ENCODE results near the gene NOSIP.
"Not testable (repeated sequence)": the region's sequence is repeated elsewhere in the genome, so short reads cannot be mapped to it uniquely, and the experiment has no call there.

The NOSIP gene, protein sequence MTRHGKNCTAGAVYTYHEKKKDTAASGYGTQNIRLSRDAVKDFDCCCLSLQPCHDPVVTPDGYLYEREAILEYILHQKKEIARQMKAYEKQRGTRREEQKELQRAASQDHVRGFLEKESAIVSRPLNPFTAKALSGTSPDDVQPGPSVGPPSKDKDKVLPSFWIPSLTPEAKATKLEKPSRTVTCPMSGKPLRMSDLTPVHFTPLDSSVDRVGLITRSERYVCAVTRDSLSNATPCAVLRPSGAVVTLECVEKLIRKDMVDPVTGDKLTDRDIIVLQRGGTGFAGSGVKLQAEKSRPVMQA

DNA sequence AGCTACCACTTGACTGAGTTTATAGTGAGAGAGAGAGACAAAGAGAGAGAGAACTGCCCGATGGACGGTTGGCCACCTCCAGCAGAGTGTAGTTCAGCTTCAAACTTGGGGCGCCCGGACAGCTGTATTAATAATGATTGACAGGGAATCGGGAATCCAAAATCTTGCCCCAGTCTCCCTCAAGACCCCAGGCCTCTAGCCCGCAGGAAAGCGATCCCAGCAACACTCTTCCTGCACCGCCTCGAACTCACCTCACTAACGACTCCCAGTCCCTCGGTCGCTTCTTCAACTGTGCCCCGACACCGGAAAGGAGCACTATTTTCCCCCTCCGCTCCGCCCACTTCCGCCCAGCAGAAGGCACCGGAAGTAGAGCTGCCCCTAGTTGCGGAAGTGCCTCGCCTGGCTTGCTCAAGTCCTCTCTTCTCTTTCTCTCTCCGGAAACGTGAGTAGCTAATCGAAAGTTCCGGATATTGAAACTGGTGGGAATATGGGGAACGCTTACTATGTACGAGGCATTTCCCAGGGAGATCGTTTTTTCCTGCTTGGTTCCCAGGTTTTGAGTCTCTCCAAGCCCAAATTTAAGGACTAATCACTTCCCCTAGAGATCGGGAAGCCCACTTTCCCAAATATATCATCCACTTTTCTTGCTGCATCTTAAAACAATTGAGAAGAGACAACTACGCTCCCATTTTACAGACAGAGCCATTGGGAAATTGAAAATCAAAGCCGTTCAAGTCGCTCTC, at the start of gene NOSIP:
Gene NOSIP, minus strand, starts transcription at position 293 of the 743 bp plus-strand sequence. CDS start 19,865 bp downstream, outside the sequence.
- DNase-seq (ENCODE audit: low read depth), result peak; percentile 90

DNA sequence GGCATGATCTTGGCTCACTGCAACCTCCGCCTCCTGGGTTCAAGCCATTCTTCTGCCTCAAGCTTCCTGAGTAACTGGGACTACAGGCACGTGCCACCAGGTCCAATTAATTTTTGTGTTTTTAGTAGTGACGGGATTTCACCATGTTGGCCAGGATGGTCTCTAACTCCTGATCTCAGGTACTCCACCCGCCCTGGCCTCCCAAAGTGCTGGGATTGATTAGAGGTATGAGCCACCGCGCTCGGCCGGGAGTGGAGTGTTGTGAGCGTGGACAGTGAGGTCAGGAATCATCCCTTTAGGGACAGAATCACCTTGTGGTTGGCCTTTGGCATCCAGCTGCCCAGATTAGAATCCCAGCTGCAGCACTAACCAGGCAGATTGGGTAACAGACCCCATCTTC, 49.3 kb upstream of the NOSIP start:
- no peak for DNase-seq (ENCODE audit: low read depth)

DNA sequence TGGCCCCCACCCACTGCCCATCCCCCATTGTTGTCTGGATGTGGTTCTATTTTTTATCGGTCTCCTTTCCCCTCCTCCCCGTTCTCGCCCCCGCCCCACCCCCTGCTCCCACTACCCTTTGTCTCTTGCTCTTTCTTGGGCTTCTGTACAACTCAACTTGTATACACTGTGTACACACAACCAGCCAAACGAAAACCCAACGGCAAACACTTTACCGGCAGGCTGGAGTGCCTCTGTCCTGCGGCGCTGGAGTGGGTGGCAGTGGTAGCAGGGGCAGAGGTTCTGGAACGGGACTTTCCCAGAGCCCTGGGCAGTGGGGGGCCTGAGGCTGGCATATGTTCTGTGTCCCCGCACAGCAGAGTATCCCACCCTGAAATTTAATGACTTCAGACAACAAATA, 45.9 kb upstream of the NOSIP start:
- no peak for DNase-seq (ENCODE audit: low read depth)

DNA sequence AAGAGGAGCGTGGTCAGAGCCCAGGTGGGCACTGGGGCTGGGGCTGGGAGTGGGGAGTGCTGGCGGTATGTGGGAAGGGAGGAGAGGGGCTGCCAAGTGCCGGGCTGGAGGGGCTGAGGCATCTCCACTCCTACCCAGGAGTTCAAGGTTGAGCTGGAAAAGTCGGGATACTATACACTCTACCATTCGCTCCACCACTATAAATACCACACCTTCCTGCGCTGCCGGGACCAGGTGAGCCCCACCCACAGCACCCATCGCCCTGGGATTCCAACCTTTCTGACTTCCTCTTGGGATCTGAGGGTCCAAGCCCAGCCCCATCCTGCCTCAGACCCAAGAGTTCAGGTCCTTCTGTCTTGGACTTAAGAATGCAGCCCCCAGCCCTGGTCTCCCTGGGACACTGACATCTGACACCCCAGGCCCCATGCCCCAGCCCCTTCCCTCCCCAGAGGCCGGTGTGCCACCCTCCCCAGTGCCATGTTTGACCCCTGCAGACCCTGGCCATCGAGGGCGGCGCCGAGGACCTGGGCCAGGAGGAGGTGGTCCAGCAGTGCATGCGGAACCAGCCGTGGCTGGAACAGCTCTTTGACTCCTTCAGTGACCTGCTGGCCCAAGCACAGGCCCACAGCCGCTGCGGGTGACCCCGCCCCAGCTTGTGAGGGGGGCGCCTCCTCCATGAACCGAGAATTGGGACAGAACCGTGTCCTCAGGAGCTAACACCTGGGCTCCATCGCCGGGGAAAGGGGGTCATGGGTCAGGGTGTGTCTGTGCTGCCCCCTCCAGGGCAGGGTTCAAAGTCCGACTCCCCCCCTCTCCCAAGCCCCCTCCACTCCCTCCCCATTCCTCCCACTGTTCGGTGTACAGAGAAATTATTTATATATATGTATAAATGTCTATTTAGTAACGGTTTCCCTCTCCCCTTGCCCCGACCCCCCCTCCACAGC, 44.9 kb upstream of the NOSIP start:
- no peak for DNase-seq (ENCODE audit: low read depth)

DNA sequence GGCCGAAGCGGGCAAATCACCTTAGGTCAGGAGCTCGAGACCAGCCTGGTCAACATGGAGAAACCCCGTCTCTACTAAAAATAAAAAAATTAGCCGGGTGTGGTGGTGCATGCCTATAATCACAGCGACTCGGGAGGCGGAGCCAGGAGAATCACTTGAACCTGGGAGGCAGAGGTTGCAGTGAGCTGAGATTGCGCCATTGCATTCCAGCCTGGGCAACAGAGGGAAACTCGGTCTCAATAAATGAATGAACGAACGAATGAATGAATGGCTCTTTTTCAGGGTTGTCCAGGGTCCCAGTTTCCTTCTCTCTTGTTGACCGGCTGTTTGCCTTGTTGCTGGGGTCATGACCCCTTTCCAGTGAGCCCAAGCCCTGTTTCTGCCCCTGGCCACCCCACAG, 37.5 kb upstream of the NOSIP start:
- not testable (repeated sequence) for DNase-seq (ENCODE audit: low read depth)

DNA sequence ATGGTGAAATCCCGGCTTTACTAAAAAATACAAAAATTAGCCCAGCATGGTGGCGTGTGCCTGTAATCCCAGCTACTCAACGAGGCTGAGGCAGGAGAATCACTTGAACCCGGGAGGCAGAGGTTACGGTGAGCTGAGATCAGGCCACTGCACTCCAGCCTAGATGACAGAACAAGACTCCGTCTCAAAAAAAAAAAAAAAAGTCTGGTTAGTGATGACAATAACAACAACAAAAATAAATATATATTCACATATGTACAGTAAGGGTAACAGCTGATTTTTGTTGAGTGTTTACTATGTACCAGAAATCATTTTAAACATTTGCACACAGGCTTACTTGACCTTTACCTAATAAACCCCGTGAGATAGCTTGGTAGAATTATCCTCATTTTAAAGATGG, 36.6 kb upstream of the NOSIP start:
- DNase-seq (ENCODE audit: low read depth), result no peak

DNA sequence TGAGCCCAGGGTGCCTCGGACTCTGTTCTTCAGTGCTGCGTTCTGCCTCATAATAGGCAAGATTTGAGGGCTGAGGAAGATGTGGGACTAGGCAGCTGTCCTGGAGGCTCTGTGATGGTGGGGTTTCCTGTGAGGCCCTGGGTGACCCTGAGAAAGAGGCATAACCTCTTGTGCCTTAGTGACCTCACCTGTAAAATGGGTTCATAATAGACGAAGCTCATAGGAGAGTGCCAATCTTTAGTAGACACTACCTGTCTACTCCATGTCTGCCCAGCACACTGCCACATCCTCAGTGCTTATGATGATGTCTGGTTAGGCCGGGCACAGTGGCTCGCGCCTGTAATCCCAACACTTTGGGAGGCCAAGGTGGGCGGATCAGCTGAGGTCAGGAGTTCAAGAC, 36.2 kb upstream of the NOSIP start:
- no peak for DNase-seq (ENCODE audit: low read depth)

DNA sequence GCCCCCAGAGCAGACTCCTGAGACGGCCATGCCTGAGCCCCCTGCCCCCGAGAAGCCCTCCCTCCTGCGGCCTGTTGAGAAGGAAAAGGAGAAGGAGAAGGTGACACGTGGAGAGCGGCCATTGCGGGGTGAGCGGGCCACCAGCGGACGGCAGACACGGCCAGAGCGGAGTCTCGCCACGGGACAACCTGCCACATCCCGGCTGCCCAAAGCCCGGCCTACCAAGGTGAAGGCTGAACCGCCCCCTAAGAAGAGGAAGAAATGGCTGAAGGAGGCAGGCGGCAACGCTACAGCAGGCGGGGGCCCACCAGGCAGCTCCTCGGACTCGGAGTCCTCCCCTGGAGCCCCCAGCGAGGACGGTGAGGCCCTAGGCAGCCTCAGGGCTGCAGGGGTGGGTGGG, 35.5 kb upstream of the NOSIP start:
- no peak for DNase-seq (ENCODE audit: low read depth)

DNA sequence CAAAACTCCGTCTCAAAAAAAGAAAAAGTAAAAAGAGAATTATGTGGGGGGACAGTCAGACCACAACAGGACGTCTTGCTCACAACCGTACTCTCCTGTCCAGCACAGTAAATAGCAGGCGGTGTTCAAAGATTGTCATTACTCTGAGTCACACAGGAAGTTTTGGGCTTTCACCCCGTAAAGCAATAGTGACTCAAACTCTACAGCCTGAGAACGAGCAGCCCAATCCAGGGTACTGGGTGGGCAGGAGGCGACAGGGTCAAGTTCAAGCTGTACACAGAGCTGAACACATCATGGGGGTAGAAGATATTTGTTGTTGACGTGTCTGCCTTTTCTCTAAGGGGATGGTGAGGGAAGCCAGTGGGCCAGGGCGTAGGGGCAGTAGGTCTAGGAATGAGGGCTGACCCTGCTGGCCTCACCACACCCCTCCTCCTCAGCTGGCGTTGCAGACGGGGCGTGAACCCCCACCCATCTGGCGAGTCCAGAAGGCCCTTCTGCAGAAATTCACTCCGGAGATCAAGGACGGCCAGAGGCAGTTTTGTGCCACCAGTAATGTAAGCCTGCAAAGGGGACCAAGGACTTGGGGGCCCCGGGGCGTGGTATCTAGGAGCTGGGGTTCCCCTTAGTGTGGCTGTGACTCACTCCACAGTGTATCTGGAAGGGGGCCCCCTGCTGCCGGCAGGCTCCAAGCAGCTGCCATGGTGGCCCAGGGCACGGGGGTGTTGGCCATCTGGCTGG, 33.9 kb upstream of the NOSIP start:
- DNase-seq (ENCODE audit: low read depth), result peak; percentile 72

DNA sequence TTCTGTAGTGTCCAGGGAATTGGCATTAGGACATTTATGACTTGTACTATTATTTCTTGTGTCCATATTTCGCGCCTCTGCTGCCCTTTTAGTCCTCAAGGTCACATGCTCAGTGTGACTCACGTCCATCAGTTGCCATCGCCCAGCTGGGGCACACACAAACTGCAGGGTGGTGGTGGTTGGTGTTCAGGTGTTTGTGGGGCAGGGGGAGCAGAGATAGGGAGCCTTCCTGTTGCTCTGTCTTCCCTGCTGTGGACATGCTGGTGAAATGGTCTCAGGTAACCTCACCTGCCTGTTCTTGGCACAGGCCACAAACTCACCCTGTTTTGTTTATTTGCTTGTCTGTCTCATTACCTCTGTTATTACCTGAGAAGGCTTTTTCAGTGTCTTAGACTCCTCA, 33.0 kb upstream of the NOSIP start:
- no peak for DNase-seq (ENCODE audit: low read depth)

DNA sequence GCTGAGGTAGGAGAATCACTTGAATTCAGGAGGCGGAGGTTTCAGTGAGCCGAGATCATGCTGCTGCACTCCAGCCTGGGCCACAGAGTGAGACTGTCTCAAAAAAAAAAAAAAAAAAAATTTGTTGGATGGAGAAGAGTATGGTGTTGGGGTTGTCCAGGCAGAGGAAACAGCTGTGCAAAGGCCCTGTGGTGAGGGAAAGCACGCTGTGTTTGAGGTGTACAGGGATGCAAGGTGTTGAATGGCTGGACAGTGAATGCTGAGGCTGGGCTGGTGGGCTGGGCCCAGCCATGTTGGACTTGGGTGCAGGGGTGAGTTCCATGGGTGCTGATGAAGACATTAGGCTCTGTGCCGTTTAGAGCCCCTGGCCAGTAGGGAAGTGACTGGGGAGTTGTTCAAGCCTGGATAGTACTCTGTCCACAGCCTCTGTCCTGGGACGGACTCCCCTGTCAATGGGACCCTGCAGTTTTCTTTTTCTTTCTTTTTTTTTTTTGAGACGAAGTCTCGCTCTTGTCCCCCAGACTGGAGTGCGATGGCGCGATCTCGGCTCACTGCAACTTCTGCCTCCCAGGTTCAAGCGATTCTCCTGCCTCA, 29.2 kb upstream of the NOSIP start:
- no peak for DNase-seq (ENCODE audit: low read depth)

DNA sequence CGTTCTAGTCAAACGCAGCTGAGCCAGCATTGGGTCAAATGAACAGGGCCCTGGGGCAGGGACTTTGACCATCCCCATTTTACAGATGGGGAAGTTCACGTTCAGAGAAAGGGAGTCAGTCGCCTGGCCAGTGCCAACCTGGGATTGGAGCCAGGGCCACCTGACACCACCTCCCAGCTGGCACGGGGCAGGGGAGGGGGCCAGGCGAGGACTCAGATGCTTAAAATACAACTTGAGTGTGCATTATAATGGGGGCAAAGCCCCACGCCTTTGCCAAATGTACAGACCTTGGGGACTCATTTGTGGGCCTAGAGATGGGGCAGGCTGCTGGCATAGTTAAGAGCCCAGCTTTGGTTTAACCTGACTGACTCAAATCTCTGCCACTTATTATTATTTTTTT, 25.2 kb upstream of the NOSIP start:
- DNase-seq (ENCODE audit: low read depth), result no peak

DNA sequence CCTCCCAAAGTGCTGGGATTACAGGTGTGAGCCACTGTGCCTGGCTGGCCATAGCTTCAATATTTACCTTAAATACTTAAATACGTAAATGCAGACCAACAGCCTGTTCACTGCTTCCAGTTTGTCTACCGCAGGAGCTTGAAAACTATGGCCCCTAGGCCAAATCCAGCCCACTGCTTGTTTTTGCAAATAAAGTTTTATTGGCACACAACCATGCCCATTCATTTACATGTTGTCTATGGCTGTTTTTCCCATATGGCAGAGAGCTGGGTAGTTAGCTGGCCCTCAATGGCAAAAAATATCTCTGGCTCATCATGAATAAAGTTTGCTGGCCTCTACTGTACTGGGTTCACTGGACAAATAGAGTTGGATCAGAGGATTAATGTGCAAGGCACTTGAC, 22.4 kb upstream of the NOSIP start:
- DNase-seq (ENCODE audit: low read depth), result no peak

DNA sequence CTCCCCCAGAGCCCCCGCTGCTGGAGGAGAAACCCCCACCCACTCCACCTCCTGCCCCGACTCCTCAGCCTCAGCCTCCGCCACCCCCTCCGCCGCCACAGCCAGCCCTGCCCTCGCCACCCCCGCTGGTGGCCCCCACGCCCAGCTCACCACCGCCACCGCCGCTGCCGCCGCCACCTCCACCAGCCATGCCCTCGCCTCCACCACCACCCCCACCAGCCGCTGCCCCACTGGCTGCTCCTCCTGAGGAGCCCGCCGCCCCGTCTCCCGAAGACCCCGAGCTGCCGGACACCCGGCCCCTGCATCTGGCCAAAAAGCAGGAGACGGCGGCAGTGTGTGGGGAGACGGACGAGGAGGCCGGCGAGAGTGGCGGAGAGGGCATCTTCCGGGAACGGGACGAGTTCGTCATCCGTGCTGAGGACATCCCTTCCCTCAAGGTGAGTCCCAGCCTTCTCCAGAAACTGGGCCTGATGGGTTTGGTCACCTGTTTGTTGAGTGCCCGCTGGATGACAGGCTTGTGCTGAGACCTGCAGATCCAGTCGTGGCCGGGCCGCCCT, 21.2 kb upstream of the NOSIP start:
- DNase-seq (ENCODE audit: low read depth), result no peak

DNA sequence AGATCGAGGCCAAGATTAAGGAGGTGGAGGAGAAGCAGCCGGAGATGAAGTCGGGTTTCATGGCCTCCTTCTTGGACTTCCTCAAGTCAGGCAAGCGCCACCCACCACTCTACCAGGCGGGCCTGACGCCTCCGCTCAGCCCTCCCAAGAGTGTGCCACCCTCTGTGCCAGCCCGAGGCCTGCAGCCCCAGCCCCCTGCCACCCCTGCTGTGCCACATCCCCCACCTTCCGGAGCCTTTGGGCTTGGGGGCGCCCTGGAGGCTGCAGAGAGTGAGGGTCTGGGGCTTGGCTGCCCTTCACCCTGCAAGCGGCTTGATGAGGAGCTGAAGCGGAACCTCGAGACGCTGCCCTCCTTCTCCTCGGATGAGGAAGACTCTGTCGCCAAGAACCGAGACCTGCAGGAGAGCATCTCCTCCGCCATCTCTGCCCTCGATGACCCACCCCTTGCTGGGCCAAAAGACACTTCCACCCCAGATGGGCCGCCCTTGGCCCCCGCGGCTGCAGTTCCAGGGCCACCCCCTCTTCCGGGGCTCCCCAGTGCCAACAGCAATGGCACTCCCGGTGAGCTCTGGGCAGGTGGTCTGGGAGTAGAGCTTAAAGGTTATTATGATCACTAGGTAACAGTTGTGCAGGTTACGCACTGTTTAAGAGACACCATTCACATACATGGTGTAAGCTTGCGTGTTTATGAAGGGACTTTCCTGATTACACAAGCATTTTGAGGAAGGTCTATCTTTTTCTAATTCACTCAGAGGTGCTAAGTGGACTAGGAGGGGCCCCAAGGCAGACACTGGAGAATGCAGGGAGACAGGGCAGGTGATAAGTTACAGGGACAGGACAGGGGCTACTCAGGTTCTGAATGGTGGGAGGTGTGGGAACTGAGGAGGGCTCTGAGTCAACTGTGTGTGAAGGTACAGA, 19.3 kb upstream of the NOSIP start:
- no peak for DNase-seq (ENCODE audit: low read depth)

DNA sequence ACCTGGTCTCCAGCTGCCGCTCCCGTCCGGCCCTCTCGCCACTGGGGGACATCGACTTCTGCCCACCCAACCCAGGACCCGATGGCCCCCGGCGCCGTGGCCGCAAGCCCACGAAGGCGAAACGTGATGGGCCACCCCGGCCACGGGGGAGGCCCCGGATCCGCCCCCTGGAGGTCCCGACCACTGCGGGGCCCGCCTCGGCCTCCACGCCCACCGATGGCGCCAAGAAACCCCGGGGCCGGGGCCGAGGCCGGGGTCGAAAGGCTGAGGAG, 17.3 kb upstream of the NOSIP start:
- no peak for DNase-seq (ENCODE audit: low read depth)

DNA sequence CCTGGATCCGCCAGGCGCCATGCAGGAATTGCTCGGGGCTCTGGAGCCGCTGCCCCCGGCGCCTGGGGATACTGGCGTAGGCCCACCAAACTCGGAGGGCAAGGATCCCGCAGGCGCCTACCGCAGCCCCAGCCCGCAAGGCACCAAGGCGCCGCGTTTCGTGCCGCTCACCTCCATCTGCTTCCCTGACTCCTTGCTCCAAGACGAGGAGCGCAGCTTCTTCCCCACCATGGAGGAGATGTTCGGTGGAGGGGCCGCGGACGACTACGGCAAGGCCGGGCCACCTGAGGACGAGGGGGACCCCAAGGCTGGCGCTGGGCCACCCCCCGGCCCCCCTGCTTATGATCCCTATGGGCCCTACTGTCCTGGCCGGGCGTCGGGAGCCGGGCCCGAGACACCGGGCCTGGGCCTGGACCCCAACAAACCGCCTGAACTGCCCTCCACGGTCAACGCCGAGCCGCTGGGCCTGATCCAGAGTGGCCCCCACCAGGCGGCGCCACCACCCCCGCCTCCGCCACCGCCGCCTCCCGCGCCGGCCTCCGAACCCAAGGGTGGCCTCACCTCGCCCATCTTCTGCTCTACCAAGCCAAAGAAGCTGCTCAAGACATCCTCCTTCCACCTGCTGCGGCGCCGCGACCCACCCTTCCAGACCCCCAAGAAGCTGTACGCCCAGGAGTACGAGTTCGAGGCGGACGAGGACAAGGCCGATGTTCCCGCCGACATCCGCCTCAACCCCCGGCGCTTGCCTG, 16.8 kb upstream of the NOSIP start:
- DNase-seq (ENCODE audit: low read depth), result no peak

DNA sequence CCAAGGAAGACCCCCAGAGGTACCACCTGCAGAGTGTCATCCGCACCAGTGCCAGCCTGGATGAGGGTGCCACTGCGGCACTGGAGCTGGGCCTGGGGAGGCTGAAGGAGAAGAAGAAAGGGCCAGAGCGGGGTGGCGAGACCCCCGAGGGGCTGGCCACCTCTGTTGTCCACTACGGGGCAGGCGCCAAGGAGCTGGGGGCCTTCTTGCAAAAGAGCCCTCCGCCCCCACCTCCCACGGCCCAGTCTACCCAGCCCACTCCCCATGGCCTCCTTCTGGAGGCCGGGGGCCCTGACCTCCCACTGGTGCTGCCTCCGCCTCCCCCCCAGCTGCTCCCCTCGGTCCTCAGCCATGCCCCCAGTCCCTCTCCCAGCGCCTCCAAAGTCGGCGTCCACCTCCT, 16.1 kb upstream of the NOSIP start:
- DNase-seq (ENCODE audit: low read depth), result no peak

DNA sequence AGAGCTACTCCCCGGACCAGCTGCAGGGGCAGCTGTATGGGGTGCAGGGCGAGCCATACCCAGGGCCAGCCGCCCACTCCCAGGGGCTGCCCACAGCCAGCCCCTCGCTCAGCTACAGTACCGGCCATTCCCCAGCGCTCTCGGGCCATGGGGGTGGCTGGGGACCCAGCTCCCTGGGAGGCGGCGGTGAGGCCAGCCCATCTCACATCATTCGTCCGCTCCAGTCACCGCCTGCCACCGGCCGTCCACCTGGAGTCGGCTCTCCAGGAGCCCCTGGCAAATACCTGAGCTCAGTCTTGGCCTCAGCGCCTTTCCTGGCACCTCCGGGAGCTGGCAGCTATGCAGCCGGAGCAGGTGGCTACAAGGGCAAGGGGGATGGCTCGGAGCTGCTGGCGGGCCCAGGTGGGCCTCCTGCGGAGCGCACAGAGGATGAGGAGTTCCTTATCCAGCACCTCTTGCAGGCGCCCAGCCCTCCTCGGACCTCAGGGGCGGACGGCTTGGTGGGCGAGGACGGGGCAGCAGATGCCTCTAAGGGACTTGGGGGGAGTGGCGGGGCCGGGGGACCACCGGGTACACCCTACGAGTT, 15.6 kb upstream of the NOSIP start:
- no peak for DNase-seq (ENCODE audit: low read depth)

Data from GM04504 (cell line).